HUES48 (cell line): Measurements from ENCODE around the gene TMTC2.

Source experiments
- H3K27ac ChIP-seq: one replicate; pipeline ENCODE4 v1.7.0; 2013; ENCODE audit warnings: low read depth, low read length, inconsistent platforms
- H3K27me3 ChIP-seq: 2 replicates; pipeline ENCODE4 v1.6.1; 2013; ENCODE audit warnings: mild to moderate bottlenecking, low read length; ENCODE audit not compliant: control insufficient read depth, insufficient read depth
- H3K36me3 ChIP-seq: 2 replicates; pipeline ENCODE4 v1.6.1; 2013; ENCODE audit warnings: low read length; ENCODE audit not compliant: control insufficient read depth, insufficient read depth
- H3K4me1 ChIP-seq: 2 replicates; pipeline ENCODE4 v1.6.1; 2013; ENCODE audit warnings: mild to moderate bottlenecking, low read length; ENCODE audit not compliant: control insufficient read depth, insufficient read depth
- H3K4me3 ChIP-seq: 2 replicates; pipeline ENCODE4 v1.5.1; 2013; ENCODE audit warnings: mild to moderate bottlenecking, low read depth, low read length
- H3K9ac ChIP-seq: 2 replicates; pipeline ENCODE4 v1.6.1; 2013; ENCODE audit warnings: mild to moderate bottlenecking, low read depth, low read length, moderate library complexity
- H3K9me3 ChIP-seq: 2 replicates; pipeline ENCODE4 v1.6.1; 2013; ENCODE audit warnings: low read length; ENCODE audit not compliant: control insufficient read depth, insufficient read depth

The TMTC2 gene

DNA sequence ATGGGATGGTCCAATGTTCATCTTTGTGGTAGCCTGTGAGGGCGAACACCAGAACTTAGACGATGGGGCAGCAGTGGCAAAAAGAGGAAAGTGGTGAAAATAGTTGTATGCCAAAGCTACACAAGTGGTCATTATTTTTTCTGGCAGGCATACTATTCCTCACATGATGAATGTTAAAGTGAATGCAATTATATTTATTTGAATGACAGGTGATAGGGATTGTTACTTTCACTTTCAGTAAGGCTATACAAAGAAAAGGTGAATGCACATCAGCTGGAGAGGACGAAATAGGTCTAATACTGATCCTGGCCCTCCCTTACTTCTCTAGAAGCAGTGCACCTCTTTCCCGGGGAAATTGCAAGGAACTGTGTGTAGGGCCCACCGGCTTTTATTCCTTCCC is 470.1 kb downstream of the TMTC2 start:
- no peak overlapping the region for H3K27ac ChIP-seq
- no peak overlapping the region for H3K4me3 ChIP-seq
- no peaks in the 10 kb centered on the region for H3K36me3 ChIP-seq
- H3K9ac ChIP-seq, result no peak overlapping the region
- no peaks in the 10 kb centered on the region for H3K9me3 ChIP-seq
- H3K4me1 ChIP-seq, result peaks cover 10% of the 10 kb centered on the region
- H3K27me3 ChIP-seq, result no peaks in the 10 kb centered on the region

DNA sequence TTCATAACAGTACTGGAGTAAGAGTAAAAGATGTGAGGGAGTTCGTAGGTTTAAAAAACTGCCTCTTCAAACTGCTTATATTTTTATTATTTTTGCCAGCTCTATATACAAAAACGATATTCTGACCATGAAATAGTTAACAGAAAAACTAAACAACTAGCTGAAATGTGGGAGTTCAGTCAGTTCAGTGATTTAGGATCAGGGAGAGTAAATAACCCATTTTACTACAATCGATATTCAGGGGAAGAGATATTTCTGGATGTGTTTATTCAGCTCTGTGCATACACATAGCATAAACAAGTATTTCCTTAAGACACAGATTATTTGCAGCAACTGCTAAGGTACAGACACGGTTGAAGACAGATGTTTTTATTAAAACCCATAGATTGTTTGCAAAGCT is 470.9 kb downstream of the TMTC2 start:
- Histone ChIP-seq H3K27ac (no peak overlapping the region), H3K36me3 (no peaks in the 10 kb centered on the region), H3K9ac (no peak overlapping the region), H3K4me1 (peaks cover 4% of the 10 kb centered on the region; the same call in 1 of the 2 replicates), H3K27me3 (no peaks in the 10 kb centered on the region), H3K4me3 (no peak overlapping the region), H3K9me3 (no peaks in the 10 kb centered on the region)

DNA sequence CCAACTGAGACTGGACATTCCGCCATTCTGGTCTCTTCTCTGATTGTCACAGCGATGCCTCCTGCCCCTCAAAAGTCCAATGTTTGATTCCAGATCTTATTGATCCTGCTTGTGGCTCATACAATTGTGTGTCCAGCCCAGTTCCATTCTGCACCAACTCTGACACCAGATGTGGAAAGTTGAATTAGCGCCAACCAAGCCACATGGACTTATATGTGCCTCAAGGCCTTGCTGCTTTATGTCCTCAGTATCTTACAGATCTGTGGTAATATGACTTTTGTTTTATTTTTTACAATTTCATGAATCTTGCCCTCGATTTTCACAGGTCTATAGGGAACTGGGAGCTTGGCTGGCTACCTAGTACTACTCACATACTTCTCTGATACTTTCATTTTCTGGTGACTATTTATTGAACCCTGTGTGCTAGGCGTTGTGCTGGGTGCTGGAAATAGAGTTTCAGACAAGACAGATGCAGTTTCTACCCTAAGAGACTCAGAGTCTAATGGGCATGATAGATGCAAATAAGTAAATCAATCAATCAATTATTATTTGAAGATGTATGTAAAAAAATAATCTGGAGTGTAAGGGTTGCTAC is 472.0 kb downstream of the TMTC2 start:
- Histone ChIP-seq H3K27ac (no peak overlapping the region), H3K4me1 (no peaks in the 10 kb centered on the region), H3K27me3 (no peaks in the 10 kb centered on the region), H3K9me3 (no peaks in the 10 kb centered on the region), H3K36me3 (no peaks in the 10 kb centered on the region), H3K9ac (no peak overlapping the region), H3K4me3 (no peak overlapping the region)

DNA sequence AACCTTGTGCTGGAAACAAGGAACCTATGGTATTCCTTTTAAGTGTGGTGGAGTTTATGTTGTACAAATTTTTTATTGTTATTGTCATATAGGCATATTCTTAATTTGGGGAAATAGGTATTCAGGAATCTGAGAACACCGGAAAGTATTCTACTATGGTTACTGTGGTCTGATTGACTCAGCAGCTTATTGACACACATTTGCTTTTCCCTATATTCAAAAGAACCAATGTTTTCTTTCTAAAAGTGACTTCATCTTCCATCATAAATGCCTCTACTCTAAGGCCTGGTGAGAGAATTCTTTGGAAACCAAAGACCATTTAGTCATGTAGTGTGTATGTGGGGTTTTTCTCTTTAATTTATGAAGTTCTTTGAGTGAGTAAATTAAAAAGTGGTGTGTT is 474.8 kb downstream of the TMTC2 start:
- no peak overlapping the region for H3K27ac ChIP-seq
- no peak overlapping the region for H3K4me3 ChIP-seq
- H3K4me1 ChIP-seq, result no peaks in the 10 kb centered on the region
- H3K27me3 ChIP-seq, result no peaks in the 10 kb centered on the region
- no peaks in the 10 kb centered on the region for H3K36me3 ChIP-seq
- no peak overlapping the region for H3K9ac ChIP-seq
- no peaks in the 10 kb centered on the region for H3K9me3 ChIP-seq

DNA sequence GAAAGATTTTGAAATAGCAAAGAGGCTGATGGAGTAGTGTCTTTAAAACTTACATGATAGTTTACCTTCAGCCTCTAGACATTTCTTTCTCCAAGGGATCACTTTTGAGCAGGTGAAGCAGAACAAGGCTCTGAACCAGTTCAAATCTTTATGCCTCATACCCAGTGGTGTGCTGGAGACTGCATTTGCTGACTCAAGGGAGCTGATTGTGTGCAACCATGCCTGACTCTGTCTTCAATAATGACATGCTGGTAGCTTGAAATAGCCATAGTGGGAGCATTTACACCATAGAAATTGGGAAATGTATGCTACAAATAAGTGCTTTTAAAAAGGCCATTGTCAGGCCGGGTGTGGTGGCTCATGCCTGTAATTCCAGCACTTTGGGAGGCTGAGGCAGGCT is 482.0 kb downstream of the TMTC2 start:
- no peaks in the 10 kb centered on the region for H3K9me3 ChIP-seq
- H3K27me3 ChIP-seq, result no peaks in the 10 kb centered on the region
- H3K9ac ChIP-seq, result no peak overlapping the region
- H3K36me3 ChIP-seq, result no peaks in the 10 kb centered on the region
- no peaks in the 10 kb centered on the region for H3K4me1 ChIP-seq
- H3K4me3 ChIP-seq, result no peak overlapping the region
- H3K27ac ChIP-seq, result no peak overlapping the region

DNA sequence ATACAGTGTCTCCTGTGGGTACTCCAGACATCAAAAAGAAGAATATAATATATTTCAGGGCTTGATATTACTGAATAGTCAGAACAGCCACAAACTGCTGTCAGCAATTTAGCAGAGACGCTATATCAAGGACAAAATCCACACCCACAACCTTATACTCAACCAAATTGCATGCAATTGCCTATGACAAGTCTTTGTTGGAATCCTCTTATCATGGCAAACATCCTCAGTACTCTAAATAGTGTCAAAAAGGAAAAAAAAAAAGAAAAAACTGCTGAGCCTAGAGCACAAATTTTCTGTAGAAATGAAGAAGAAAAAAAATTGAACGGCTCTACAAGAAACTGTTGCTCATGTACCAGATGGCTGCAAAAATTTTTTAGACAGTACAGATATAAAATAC is 485.7 kb downstream of the TMTC2 start:
- H3K27ac ChIP-seq, result no peak overlapping the region
- H3K9ac ChIP-seq, result no peak overlapping the region
- H3K4me1 ChIP-seq, result no peaks in the 10 kb centered on the region
- H3K27me3 ChIP-seq, result no peaks in the 10 kb centered on the region
- no peak overlapping the region for H3K4me3 ChIP-seq
- no peaks in the 10 kb centered on the region for H3K9me3 ChIP-seq
- no peaks in the 10 kb centered on the region for H3K36me3 ChIP-seq

DNA sequence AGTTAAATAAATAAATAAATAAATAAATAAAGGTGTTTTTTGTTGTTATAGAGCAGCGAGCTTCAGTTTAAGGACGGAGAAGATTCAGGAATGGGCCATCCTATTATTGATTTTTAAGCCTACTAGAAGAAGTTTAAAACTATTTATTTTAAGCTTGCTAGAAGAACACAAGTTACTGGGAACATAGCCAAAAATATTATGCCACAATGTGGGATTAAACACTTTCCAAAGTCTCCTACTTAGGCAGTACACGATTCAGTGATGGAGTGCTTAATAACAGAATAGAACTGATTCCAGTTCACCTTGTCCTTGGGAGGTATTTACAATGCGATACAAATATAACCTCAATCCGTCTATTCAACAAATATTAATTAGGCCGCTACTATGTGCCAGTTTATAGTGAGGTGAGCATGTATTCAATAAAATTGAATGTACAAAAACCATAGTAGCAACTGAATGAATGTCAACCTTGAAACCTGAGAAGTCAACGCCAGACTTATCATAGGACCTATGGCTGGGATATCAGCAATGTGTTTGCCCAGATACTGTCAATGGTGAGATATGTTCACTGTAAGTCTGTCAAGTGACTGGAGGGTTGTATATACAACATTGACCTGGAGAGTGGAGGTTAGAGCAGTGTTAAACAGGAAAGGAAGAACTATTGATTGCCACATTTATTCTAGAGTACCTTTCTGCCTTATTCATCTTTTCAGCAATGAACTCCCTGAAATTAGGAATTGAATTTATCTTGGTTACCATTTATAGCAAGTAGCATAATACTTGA is 486.4 kb downstream of the TMTC2 start:
- Histone ChIP-seq H3K4me1 (no peaks in the 10 kb centered on the region), H3K27ac (no peak overlapping the region), H3K9me3 (no peaks in the 10 kb centered on the region), H3K4me3 (no peak overlapping the region), H3K9ac (no peak overlapping the region), H3K36me3 (no peaks in the 10 kb centered on the region), H3K27me3 (no peaks in the 10 kb centered on the region)

DNA sequence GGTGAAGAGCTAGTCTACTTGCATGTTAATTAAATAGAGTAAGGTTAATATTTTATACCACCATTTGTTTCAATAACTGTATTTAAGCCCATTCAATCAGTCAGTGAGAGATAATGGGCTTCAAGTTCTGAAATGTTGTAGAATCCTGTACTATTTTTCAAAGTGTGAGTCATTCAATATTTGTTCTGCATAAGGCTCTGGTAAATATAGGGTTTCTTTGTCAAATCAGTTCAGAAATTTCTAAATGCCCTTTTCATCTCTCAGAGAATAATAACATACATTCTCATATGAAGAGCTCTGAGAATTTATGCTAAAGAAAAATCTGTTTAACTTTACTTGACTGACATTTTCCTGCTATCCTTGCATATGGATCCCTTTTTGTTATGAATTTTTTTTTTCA is 493.3 kb downstream of the TMTC2 start:
- Histone ChIP-seq H3K4me1 (no peaks in the 10 kb centered on the region), H3K36me3 (no peaks in the 10 kb centered on the region)

DNA sequence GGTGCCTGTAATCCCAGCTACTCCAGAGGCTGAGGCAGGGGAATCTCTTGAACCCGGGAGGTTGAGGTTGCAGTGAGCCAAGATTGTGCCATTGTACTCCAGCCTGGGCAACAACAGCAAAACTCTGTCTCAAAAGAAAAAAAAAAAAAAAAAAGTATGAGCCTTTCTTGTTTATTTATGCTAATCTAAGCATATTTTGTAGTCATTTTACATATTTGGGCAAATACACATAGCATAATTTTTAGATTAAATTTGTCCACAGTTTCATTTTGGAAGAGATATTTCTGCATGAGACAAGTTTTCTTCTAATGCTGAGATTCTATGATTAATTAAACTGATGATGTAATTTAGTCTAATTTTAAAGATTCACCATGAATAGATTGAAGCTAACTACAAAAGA is 494.4 kb downstream of the TMTC2 start:
- Histone ChIP-seq H3K27me3 (no peaks in the 10 kb centered on the region), H3K4me1 (no peaks in the 10 kb centered on the region), H3K27ac (no peak overlapping the region), H3K9me3 (no peaks in the 10 kb centered on the region), H3K9ac (no peak overlapping the region), H3K36me3 (no peaks in the 10 kb centered on the region), H3K4me3 (no peak overlapping the region)

More for the DNA sequence above, 493.3 kb downstream of the TMTC2 start:
- Histone ChIP-seq H3K27me3 (no peaks in the 10 kb centered on the region), H3K9ac (no peak overlapping the region), H3K4me3 (no peak overlapping the region), H3K27ac (no peak overlapping the region), H3K9me3 (no peaks in the 10 kb centered on the region)

DNA sequence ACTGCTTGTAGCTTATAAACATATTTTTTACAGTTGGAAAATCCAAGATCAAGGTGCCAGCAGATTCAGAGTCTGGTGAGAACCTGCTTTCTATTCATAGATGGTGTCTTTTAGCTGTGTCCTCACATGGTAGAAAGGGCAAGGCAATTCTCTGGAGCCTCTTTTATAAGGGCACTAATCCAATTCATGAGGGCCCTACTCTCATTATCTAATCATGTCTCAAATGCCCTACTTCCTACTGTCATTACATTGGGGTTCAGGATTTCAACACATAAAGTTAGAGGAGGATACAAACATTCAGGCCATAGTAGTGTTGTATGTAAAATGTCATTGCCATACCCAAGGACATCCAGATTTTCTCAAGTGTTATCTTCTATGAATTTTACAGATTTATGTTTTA is 496.4 kb downstream of the TMTC2 start:
- peaks cover 3% of the 10 kb centered on the region; the same call in 1 of the 2 replicates for H3K4me1 ChIP-seq
- H3K27me3 ChIP-seq, result no peaks in the 10 kb centered on the region
- H3K36me3 ChIP-seq, result no peaks in the 10 kb centered on the region
- H3K9me3 ChIP-seq, result no peaks in the 10 kb centered on the region
- H3K4me3 ChIP-seq, result no peak overlapping the region
- H3K27ac ChIP-seq, result no peak overlapping the region
- no peak overlapping the region for H3K9ac ChIP-seq
